ENCODE results near the gene FEM1A.

GRCh38 chr19:4816202-4816949, 24.8 kb downstream of the FEM1A start:
- TF ChIP-seq, protein P1, sequence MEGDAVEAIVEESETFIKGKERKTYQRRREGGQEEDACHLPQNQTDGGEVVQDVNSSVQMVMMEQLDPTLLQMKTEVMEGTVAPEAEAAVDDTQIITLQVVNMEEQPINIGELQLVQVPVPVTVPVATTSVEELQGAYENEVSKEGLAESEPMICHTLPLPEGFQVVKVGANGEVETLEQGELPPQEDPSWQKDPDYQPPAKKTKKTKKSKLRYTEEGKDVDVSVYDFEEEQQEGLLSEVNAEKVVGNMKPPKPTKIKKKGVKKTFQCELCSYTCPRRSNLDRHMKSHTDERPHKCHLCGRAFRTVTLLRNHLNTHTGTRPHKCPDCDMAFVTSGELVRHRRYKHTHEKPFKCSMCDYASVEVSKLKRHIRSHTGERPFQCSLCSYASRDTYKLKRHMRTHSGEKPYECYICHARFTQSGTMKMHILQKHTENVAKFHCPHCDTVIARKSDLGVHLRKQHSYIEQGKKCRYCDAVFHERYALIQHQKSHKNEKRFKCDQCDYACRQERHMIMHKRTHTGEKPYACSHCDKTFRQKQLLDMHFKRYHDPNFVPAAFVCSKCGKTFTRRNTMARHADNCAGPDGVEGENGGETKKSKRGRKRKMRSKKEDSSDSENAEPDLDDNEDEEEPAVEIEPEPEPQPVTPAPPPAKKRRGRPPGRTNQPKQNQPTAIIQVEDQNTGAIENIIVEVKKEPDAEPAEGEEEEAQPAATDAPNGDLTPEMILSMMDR (IDR thresholded peaks at IDR 0.05; ENCODE audit: poor library complexity, severe bottlenecking) = no peak
- TF ChIP-seq EZH2 (IDR thresholded peaks at IDR 0.05; ENCODE audit: borderline replicate concordance, insufficient read depth, low read length, poor library complexity, severe bottlenecking) = no peak
- TF ChIP-seq POLR2AphosphoS5 (IDR thresholded peaks at IDR 0.05) = no peak
- TF ChIP-seq RAD21 (conservative IDR thresholded peaks at IDR 0.05) = no peak
- TF ChIP-seq EP300 (conservative IDR thresholded peaks at IDR 0.05; ENCODE audit: poor library complexity, severe bottlenecking) = no peak
- TF ChIP-seq SMC3 (conservative IDR thresholded peaks at IDR 0.05; ENCODE audit: poor library complexity) = no peak
- TF ChIP-seq REST (IDR thresholded peaks at IDR 0.05; ENCODE audit: borderline replicate concordance) = no peak

All from neural cell (in vitro differentiated cells).